ENCODE results near the gene C11orf91.

- TF ChIP-seq, protein P1, sequence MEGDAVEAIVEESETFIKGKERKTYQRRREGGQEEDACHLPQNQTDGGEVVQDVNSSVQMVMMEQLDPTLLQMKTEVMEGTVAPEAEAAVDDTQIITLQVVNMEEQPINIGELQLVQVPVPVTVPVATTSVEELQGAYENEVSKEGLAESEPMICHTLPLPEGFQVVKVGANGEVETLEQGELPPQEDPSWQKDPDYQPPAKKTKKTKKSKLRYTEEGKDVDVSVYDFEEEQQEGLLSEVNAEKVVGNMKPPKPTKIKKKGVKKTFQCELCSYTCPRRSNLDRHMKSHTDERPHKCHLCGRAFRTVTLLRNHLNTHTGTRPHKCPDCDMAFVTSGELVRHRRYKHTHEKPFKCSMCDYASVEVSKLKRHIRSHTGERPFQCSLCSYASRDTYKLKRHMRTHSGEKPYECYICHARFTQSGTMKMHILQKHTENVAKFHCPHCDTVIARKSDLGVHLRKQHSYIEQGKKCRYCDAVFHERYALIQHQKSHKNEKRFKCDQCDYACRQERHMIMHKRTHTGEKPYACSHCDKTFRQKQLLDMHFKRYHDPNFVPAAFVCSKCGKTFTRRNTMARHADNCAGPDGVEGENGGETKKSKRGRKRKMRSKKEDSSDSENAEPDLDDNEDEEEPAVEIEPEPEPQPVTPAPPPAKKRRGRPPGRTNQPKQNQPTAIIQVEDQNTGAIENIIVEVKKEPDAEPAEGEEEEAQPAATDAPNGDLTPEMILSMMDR (IDR thresholded peaks at IDR 0.05; ENCODE audit: low read depth, low read length, missing input control), result no peak
- TF ChIP-seq YY1 (IDR thresholded peaks at IDR 0.05) (no peak), TAF1 (conservative IDR thresholded peaks at IDR 0.05) (no peak)
These were observed 10.1 kb downstream of the C11orf91 start for GRCh38 chr11:33690290-33691065.

All from liver (tissue), 3 donors.